T-helper 1 cell (primary cell): ENCODE data around the gene SMIM38.
"Not testable (repeated sequence)": the region's sequence is repeated elsewhere in the genome, so short reads cannot be mapped to it uniquely, and the experiment has no call there.

Experiments
- DNase-seq, 5 donors: peaks; one replicate each; pipeline ENCODE4 v3.0.0-alpha.2; 2012 to 2020

Gene SMIM38

GRCh38 chr11:69141742-69142141 is 14.0 kb upstream of the SMIM38 start:
- DNase-seq: no peak

GRCh38 chr11:69142895-69143294 is 12.8 kb upstream of the SMIM38 start:
- DNase-seq: no peak

GRCh38 chr11:69144316-69145049 is 11.3 kb upstream of the SMIM38 start:
- no peak for DNase-seq

GRCh38 chr11:69145050-69145380 is 10.7 kb upstream of the SMIM38 start:
- DNase-seq: no peak

- DNase-seq: no peak
These were observed 7.4 kb upstream of the SMIM38 start for GRCh38 chr11:69148377-69148762.

DNA sequence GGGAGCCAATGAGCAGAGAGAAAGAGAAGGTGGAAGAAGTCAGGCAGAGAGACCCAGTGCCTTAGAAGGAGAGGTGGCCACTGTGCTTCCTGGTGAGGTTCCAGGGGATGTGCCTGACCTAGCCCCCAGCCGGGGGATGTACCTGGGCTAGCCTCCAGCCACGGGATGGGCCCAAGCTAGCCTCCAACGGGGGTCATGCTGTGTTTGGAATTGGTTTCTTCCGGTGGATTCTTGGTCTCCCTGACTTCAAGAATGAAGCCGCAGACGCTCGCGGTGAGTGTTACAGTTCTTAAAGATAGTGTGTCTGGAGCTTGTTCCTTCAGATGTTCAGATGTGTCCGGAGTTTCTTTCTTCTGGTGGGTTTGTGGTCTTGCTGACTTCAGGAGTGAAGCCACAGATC is 6.9 kb upstream of the SMIM38 start:
- no peak for DNase-seq

DNA sequence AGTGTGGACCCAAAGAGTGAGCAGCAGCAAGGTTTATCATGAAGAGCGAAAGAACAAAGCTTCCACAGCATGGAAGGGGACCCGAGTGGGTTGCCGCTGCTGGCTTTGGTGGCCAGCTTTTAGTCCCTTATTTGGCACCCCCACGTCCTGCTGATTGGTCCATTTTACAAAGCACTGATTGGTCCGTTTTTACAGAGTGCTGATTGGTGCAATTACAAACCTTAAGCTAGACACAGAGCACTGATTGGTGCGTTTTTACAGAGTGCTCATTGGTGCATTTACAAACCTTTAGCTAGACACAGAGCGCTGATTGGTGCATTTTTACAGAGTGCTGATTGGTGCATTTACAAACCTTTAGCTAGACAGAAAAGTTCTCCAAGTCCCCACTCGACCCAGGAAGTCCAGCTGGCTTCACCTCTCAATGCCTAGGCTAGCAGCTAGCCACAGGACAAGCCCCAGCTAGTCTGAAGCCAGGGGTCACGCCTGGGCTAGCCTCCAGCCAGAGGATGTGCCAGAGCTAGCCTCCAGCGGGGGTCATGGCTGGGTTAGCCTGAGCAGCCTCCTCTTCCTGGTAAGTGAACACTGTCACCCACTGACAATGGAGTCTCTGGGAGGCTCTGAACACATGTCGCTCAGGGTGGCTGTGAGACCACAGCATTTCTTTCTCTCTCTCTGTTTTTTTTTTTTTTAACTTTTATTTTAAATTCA is 6.2 kb upstream of the SMIM38 start:
- not testable (repeated sequence) for DNase-seq

DNA sequence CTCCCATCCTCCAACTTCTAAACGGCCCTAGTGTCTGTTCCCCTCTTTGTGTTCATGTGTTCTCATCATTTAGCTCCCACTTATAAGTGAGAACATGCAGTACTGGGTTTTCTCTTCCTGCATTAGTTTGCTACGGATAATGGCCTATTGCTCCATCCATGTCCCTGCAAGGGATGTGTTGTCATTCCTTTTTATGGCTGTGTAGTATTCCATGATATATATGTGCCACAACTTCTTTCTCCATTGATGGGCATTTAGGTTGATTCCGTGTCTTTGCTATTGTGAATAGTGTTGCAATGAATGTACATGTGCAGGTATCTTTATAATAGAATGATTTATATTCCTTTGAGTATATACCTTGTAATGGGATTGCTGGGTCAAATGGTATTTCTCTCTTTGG is 5.6 kb upstream of the SMIM38 start:
- DNase-seq: no peak

- DNase-seq: no peak
These were observed 3.9 kb upstream of the SMIM38 start for GRCh38 chr11:69151836-69152235.

GRCh38 chr11:69152733-69153421 is 2.9 kb upstream of the SMIM38 start:
- DNase-seq: no peak

DNA sequence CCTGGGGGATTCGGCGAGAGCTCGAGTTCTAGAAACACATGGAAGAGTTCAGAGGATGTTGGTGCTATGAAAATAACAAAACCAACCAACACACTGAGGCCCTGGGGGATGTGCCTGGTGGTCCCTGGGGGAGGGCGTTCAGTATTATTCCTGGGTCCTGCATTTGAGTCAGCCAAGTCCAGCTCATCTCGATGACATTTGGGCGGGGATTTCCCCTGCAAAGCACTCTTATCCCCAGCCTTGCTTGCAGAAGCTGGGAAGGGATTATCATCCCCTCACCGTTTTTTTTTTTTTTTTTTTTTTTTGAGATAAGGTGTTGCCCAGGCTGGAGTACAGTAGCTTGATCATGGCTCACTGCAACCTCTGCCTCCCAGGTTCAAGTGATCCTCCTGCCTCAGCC is 2.1 kb upstream of the SMIM38 start:
- no peak for DNase-seq

DNA sequence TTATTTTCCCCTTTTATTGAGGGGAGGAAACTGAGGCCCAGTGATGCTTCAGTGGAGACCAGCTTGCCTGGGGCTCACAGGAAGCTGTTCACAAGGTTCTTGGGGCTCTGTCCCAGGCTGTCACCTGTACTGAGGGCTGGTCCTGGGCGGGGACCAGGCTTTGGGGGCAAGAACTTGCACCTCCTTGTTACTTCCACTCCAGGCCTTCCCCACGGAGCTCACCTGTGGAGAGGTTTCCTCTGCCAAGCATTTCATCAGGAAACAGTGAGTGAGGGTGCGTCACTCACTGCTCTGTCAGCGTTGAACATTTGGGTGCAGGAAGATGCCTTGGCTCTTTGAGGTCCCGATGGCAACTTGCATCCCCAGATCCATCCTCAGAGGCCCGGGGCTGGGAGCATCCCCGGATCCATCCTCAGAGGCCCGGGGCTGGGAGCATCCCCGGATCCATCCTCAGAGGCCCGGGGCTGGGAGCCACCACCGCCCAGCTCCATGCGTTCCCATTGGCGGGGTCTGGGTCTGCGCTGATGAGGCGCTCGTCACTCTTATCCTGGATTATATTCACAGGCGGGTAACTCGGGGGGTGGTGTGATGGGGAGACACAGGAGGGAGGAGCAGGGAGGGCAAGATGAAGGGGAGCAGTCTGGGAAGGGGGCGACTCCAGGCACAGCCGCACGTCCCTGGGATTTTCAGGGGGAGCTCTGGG is 1.4 kb upstream of the SMIM38 start:
- DNase-seq: no peak

- DNase-seq: no peak
These were observed 815 bp upstream of the SMIM38 start for GRCh38 chr11:69154938-69155301.

DNA sequence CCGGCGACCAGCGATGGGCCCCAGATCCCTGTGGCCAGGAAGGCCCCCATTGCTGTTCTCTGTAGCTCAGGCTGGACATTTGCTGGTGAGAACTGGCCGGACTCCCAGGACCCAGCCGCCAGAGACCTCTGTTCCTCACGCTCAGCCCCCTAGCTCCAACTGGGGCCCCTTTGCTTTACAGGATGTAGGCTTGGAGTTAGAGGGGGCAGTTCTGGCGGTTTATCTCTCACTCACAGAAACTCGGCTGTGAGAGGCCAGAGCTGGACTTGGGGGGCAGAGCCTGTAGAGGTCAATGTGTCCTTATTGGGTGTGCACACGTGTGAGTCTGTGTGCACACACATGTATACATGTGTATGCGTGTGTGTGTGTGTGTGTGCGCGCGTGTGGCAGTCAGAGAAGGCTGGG is 502 bp downstream of the SMIM38 start:
- no peak for DNase-seq

GRCh38 chr11:69156673-69157155 is 979 bp downstream of the SMIM38 start:
- DNase-seq: no peak

- DNase-seq: no peak
These were observed 1.6 kb downstream of the SMIM38 start for GRCh38 chr11:69157156-69157821.

GRCh38 chr11:69157822-69158231 is 2.1 kb downstream of the SMIM38 start:
- no peak for DNase-seq

- DNase-seq: no peak
These were observed 2.8 kb downstream of the SMIM38 start for GRCh38 chr11:69158301-69159149.

DNA sequence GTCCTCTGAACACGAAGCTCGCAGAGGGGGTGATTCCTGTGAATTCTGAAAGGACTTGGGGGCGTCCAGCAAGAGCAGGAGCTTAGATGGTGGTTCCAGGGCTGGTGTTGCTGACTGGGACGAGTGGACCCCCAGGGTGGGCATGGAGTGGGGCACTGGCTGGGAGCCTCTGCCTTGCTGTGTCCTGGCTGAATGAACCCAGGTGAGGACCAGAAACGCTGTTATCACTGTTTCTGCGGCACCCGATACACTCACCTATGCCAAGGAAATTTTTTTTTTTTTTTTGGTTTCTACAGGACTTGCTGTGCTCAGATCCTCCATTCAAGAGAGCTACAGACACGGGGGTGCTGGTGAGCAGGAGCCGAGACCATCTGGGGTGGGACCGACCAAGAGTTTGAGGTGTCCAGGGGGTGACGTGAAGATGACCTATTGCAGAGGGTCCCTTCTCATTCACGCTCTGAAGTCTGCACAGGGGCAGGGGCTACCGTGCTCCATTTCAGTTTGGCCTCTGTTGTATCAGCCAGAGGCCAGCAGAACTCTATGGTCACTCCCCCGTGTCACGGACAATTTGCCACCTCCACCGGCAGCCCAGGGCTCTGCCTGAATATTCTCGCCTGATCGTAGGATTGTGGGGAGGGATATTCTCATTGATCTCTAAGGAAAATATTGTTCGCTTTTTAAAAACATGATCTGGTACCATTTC is 3.6 kb downstream of the SMIM38 start:
- no peak for DNase-seq

DNA sequence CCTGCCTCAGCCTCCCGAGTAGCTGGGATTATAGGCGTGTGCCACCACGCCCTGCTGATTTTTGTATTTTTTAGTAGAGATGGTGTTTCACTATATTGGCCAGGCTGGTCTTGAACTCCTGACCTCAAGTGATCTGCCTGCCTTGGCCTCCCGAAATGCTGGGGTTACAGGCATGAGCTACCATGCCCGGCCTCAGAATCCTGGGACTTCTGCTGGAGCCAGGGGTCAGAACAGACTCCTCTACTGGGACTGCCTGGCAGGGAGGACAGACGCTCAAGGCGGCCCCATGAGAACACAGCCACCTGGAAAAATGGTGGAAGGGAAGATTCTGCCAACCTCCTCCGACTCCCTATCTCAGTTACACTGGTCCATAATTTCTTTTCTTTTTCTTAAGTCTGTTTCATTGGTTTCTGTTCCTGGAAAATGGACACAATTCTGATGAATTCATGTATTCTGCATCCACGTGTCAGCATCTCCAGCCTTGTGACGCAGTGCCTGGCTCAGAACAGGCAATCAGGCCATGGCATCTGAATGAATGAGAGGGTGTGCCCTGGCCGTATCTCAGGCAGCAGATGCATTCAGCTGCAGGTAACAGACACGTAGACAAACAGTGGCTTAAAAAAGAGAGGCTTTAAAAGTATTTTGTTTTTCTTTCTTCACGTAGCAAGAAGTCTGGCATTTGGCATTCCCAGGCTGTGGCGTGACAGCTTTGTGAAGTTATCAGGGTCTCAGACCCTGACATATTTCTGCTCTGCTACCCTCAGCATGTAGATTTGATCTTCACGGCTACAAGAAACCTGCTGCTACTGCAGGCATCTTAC is 4.8 kb downstream of the SMIM38 start:
- DNase-seq: no peak
